Chondrocyte (in vitro differentiated cells): ENCODE results near the gene NFATC2IP. TPM values are rescaled to one million over a fixed set of nuclear protein-coding genes. Genes with fewer than 3 reads are reported as not detected.

ENCODE experiments used
- DNase-seq: peaks from one replicate; pipeline ENCODE4 v3.0.0; 2021; ENCODE audit warnings: mixed read lengths, low spot score
- H3K27ac Mint-ChIP-seq: one replicate; pipeline ENCODE4 v1.8.0; 2021; ENCODE audit warnings: mild to moderate bottlenecking, moderate library complexity, mixed read lengths; ENCODE audit not compliant: unreplicated experiment
- H3K27me3 Mint-ChIP-seq: 2 replicates; pipeline ENCODE4 v1.8.0; 2021; ENCODE audit warnings: low read depth, mixed read lengths
- H3K36me3 Mint-ChIP-seq: 2 replicates; pipeline ENCODE4 v1.8.0; 2021; ENCODE audit warnings: low read depth, mixed read lengths
- H3K4me1 Mint-ChIP-seq: 2 replicates; pipeline ENCODE4 v1.8.0; 2021; ENCODE audit warnings: low read depth, mild to moderate bottlenecking, mixed read lengths
- H3K4me3 Mint-ChIP-seq: one replicate; pipeline ENCODE4 v1.8.0; 2021; ENCODE audit warnings: mild to moderate bottlenecking, moderate library complexity, mixed read lengths; ENCODE audit not compliant: unreplicated experiment
- H3K9me3 Mint-ChIP-seq: 2 replicates; pipeline ENCODE4 v1.8.0; 2021; ENCODE audit warnings: low read depth, mixed read lengths
- total RNA-seq: library from RNA; stranded (reverse); gene quantifications from 3 replicates; pipeline ENCODE4 v1.2.1, GENCODE V29; 2021
- TF ChIP-seq, protein P1 (sequence below): fragments of 200-600 bp; sonication (generic); IDR thresholded peaks from 2 replicates; pipeline ENCODE4 v1.5.0; 2021; ENCODE audit warnings: antibody characterized with exemption, mild to moderate bottlenecking, moderate library complexity

Gene NFATC2IP
- total RNA-seq, 1 donor from 2014 or later = 24.3 TPM

- DNase-seq = no peak
- TF ChIP-seq, protein P1, sequence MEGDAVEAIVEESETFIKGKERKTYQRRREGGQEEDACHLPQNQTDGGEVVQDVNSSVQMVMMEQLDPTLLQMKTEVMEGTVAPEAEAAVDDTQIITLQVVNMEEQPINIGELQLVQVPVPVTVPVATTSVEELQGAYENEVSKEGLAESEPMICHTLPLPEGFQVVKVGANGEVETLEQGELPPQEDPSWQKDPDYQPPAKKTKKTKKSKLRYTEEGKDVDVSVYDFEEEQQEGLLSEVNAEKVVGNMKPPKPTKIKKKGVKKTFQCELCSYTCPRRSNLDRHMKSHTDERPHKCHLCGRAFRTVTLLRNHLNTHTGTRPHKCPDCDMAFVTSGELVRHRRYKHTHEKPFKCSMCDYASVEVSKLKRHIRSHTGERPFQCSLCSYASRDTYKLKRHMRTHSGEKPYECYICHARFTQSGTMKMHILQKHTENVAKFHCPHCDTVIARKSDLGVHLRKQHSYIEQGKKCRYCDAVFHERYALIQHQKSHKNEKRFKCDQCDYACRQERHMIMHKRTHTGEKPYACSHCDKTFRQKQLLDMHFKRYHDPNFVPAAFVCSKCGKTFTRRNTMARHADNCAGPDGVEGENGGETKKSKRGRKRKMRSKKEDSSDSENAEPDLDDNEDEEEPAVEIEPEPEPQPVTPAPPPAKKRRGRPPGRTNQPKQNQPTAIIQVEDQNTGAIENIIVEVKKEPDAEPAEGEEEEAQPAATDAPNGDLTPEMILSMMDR = peak; percentile 74
- Mint-ChIP-seq H3K9me3 (no peaks in the 10 kb centered on the region), H3K4me3 (no peak overlapping the region), H3K4me1 (peaks cover 6% of the 10 kb centered on the region), H3K27me3 (no peaks in the 10 kb centered on the region), H3K36me3 (peaks cover 37% of the 10 kb centered on the region), H3K27ac (no peak overlapping the region)
These were observed 30.8 kb downstream of the NFATC2IP start for GRCh38 chr16:28981517-28981916.

GRCh38 chr16:28982418-28982817 is 31.7 kb downstream of the NFATC2IP start:
- Mint-ChIP-seq H3K4me3 (no peak overlapping the region), H3K9me3 (peaks cover 5% of the 10 kb centered on the region), H3K27me3 (no peaks in the 10 kb centered on the region), H3K4me1 (peaks cover 1% of the 10 kb centered on the region), H3K36me3 (peaks cover 42% of the 10 kb centered on the region), H3K27ac (no peak overlapping the region)
- DNase-seq = no peak
- TF ChIP-seq, protein P1 = no peak

GRCh38 chr16:28982949-28983348 is 32.2 kb downstream of the NFATC2IP start:
- H3K36me3 Mint-ChIP-seq = peaks cover 45% of the 10 kb centered on the region
- H3K4me3 Mint-ChIP-seq = no peak overlapping the region
- no peak for DNase-seq
- TF ChIP-seq, protein P1 = no peak
- no peaks in the 10 kb centered on the region for H3K27me3 Mint-ChIP-seq
- H3K9me3 Mint-ChIP-seq = peaks cover 6% of the 10 kb centered on the region
- no peak overlapping the region for H3K27ac Mint-ChIP-seq
- no peaks in the 10 kb centered on the region for H3K4me1 Mint-ChIP-seq

DNA sequence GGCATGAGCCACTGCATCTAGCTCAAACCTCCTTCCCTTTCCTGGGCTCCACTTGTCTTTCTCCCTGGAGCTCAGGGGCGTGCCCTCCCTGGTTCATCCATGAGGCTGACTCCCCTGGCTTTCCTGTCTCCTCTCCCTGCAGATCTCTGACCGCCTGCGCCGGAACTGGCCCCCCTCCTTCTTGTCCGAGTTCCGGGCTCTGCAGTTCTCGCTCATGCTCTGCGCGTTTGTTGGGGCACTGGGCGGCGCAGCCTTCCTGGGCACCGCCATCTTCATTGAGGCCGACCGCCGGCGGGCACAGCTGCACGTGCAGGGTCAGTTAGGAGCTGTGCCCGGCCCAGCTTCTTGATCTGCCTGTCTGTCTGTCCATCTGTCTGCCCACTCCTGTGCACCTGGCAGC is 32.9 kb downstream of the NFATC2IP start:
- no peak overlapping the region for H3K4me3 Mint-ChIP-seq
- H3K9me3 Mint-ChIP-seq = peaks cover 6% of the 10 kb centered on the region
- peaks cover 41% of the 10 kb centered on the region for H3K36me3 Mint-ChIP-seq
- no peak for DNase-seq
- H3K4me1 Mint-ChIP-seq = no peaks in the 10 kb centered on the region
- H3K27me3 Mint-ChIP-seq = no peaks in the 10 kb centered on the region
- no peak overlapping the region for H3K27ac Mint-ChIP-seq
- TF ChIP-seq, protein P1 = no peak

DNA sequence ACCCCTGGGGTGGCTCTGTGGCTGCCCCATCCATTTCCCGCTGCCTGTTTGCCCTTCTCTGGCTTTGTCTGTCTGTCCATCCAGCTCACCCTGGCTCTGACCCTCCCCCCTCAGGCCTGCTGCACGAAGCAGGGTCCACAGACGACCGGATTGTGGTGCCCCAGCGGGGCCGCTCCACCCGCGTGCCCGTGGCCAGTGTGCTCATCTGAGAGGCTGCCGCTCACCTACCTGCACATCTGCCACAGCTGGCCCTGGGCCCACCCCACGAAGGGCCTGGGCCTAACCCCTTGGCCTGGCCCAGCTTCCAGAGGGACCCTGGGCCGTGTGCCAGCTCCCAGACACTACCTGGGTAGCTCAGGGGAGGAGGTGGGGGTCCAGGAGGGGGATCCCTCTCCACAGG is 33.4 kb downstream of the NFATC2IP start:
- TF ChIP-seq, protein P1 = no peak
- Mint-ChIP-seq H3K27me3 (no peaks in the 10 kb centered on the region), H3K36me3 (peaks cover 41% of the 10 kb centered on the region), H3K9me3 (peaks cover 6% of the 10 kb centered on the region), H3K27ac (no peak overlapping the region), H3K4me1 (no peaks in the 10 kb centered on the region), H3K4me3 (no peak overlapping the region)
- DNase-seq = no peak
